Measurements from ENCODE around the gene WIPI1.
"Not testable (repeated sequence)": the region's sequence is repeated elsewhere in the genome, so short reads cannot be mapped to it uniquely, and the experiment has no call there.

The WIPI1 gene, protein sequence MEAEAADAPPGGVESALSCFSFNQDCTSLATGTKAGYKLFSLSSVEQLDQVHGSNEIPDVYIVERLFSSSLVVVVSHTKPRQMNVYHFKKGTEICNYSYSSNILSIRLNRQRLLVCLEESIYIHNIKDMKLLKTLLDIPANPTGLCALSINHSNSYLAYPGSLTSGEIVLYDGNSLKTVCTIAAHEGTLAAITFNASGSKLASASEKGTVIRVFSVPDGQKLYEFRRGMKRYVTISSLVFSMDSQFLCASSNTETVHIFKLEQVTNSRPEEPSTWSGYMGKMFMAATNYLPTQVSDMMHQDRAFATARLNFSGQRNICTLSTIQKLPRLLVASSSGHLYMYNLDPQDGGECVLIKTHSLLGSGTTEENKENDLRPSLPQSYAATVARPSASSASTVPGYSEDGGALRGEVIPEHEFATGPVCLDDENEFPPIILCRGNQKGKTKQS

DNA sequence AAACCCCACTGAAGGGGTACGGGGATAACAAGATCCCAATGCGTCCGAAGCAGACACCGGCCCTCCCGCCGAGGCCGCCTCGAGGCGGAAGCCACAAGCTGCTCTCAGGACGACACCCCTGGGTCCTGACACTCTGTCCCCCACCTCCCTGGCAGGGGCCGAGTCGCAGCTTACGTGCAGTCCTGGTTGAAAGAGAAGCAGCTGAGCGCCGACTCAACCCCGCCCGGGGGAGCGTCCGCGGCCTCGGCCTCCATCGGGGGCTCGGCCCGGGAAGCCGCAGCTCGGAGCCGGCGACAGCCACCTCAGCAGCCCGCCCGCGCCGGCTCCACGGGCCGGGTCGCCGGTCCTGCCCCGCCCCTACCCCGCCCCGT is at the start of gene WIPI1:
TSS of gene WIPI1 (minus strand) at position 329 of the 371 bp plus-strand sequence. CDS start at position 254, 75 bp downstream.
- no peak for DNase-seq (ENCODE audit: low read depth in 2 of 2)

DNA sequence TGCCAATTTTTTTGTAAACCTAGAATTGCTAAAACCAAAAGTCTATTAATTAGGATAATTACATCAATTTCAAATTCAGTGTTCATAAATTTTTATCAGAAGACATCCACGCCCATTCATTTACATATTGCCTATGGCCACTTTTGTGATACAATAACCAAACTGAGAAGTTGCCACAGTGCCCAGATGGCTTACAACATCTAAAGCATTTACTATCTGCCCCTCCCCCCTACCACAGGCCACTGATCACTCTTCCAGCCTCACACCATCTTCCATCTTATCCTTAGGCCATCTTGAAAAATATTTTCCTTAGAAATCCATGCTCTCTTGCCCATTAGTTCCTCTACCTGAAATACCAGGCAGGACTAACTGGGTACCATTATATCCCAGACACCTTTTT is 48.7 kb upstream of the WIPI1 start:
- no peak for DNase-seq (ENCODE audit: low read depth in 2 of 2)

DNA sequence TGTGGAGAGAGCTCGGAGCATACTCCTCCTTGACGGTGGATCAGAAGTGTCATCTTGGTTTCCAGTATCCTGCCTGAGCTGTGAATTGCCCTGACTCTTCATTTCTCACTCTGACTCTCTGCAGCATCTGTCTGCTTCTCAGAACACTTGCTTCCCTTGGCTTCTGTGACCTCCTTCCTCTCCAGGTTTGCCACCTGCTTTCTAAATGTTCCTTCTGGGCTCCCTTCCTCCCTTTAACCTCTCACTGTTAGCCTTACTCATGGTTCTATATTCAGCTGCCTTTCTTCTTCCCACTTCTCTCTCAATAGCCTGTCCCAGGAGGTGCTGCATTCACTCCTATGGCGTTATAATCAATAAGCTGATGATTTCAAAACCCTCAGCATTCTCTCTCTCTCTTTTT is 43.8 kb upstream of the WIPI1 start:
- DNase-seq (ENCODE audit: low read depth in 2 of 2), result no peak

DNA sequence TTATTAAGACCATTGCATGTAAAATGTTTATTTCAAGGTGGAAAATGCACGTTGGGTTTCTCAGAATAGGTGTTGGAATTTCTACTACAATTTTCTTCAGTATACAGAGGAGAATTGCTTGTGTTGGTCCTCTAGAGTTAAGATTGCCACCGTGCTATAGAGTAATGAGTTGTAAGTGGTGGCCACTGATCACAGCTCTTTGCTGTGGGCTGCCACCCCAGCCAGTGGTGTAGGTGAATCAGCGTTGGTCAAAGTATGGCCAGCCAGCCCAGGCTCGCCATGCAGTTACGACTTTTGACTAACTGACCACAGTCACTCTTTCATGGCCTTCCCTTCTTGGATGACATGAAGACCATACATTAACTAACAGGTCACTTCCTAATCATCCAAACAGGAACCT is 42.3 kb upstream of the WIPI1 start:
- DNase-seq (ENCODE audit: low read depth in 2 of 2), result no peak

DNA sequence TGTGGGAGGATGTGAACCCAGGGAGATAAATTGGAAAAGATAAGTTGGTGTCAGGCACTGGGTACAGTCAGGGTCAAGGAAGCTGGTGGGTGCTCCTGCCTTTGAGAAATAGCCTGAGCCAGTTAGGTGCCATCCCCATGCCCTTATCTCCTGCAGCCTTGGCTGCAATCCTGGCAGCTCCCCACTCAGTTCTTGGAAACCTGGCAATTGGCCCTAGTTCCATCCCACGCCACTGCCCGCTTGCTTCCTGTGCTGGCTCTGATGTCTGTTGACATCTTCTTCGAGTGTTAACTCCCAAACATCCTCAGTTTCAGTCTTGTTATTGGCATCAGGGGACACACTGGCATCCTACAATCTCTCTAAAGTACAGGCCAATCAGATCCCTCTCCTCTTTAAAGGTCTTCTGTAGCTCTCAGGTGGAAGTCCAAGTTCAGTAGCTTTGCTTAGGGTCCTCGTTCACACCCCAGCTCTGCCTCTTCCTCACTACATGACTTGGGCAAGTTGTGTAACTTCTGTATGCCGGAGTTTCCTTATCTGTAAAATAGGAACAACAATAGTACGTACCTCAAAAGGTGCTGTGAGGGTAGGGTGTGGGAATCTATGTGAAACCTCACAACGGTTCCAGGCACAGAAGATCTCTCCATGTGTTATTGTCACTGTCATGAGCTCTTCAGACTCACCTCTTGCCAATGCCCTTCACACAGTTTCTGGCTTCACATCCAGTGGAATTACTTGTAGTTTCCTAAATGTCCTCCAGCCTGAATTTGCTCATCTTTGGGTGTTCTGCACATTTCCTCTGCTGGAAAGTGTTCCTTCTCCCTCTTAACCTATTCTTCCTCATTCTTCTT is 41.4 kb upstream of the WIPI1 start:
- DNase-seq (ENCODE audit: low read depth in 2 of 2), result no peak

DNA sequence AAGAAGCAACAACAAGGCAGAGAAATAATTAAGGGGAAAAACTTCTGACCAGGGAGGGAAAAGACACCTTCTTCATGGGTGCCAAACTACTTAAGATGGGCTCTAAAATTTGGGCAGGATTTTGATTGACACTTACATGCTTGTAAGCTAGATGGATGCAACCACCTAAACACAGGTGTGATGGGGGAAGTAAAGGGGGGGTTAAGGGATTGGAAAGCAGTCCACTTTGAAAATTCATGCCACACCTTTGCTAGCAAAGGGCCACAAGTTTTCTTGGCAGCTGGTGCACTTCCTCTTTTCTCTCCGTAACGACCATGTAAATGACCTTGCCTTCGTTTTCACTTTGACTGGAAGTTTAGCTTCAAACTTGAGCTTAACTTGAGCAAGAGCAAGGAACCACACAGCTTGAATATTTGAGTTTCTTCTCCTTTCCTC is 40.6 kb upstream of the WIPI1 start:
- DNase-seq (ENCODE audit: low read depth in 2 of 2), result no peak

DNA sequence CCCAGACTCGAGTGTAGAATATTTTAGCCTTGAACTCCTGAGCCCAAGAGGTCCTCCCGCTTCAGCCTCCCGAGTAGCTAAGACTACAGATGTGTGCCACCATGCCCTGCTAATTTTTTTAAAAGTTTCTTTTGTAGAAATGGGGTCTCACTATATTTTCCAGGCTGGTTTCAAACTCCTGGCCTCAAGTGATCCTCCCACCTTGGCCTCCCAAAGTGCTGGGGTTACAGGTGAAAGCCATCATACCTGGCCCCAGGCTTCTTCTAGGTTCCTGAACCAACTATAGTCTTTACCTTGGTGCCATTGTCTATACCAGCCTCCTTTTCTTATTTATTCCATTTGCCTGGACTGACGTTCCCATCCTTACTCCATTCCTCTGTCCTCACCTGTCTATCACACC is 37.8 kb upstream of the WIPI1 start:
- DNase-seq (ENCODE audit: low read depth in 2 of 2), result no peak

DNA sequence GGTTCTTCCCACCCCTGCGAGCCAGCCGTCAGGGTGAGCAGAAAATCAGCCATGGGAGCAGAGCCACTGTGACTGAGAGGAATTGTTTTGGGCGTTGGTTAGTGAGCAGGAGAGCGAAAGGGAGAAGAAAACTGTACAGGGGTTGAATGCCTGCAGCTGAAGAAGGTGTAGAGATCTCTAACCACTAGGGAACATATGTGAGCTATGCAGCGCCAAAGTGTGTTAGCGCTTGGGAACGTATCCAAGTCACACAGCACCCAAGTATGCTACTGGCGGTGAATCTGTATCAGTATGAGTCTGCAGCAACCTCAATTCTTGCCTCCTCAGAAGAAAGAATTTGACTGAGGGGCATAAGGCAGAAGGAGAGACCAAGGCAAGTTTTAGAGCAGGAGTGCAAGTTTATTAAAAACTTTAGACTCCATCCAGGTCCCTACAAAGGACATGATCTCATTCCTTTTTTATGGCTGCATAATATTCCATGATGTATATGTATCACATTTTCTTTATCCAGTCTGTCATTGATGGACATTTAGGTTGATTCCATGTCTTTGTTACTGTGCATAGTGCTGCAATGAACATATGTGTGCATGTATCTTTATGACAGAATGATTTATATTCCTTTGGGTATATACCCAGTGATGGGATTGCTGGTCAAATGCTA is 35.2 kb upstream of the WIPI1 start:
- not testable (repeated sequence) for DNase-seq (ENCODE audit: low read depth in 2 of 2)

DNA sequence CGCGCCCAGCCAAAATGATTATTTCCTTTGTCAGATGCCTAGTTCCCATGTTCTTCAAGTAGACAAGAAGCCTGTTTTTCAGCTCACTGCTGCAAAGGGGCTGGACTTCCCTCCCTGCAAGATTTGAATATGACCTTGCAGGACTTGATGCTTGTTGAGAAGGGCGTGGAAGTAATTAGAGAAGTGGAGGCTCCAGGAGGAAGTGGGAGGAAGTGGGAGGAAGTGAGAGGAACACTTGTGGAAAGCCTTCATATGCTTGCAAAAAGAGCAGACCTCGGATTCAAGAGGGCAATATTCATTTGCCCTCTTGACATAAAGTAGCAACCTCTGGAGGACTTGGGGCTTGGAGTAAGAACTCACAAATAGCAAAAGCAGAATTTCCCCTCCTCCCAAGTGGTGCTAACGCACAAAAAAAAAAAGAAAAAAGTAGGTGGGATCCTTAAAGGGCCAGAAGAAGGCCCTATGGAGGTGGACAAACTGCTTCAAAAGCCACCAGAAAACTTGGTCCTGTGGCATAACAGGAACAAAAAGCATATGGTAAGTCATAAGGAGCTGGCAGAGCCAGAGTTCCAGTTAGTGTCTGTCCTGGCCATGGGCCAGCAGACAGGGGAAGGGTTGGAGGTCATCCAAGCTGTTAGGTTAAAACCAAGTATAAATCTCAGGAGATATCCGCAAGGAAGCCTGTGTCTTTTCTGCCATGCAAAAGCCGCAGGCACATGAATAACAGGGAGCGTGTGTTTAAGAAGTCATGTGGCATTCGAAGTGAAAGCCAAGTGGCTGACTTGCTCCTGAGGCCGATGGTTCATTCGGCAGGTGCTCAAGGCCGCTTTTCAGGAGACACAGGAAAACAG is 34.3 kb upstream of the WIPI1 start:
- no peak for DNase-seq (ENCODE audit: low read depth in 2 of 2)

DNA sequence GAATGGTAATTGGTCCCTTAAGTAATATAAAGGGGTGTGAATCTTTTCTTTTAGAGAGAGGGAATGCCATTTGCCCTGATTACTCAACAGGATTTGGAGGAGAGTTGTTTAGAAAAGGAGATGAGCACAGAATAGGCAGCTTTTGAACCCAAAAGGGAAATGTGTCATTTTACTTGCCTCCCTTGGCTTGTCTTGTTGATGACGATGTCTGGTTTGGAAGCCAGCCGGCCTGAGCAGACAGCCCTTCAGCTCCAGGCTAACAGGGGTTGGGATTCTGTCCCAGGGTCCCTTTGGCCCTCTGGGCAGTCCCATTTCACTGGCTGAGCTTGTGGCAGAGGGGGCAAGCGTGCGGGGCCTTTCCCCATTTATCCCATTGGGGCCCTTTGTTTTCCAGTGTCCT is 32.6 kb upstream of the WIPI1 start:
- DNase-seq (ENCODE audit: low read depth in 2 of 2), result no peak

DNA sequence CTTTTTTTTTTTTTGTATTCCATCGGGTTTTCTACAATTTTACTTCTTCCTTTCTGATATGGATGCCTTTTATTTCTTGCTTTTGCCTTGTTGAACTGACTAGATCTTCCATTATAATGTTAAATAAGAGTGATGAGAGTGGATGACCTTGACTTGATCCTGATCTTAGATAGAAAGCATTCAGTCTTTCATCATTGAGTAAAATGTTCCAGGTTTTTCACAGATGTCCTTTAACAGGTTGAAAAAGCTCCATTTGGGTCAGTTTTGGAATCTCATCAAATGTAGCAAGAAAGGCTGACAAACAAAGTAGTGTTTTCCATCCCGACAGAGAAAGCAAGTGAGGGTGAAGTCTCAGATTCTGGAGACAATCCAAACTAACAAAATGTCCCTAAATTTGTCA is 27.2 kb upstream of the WIPI1 start:
- no peak for DNase-seq (ENCODE audit: low read depth in 2 of 2)

DNA sequence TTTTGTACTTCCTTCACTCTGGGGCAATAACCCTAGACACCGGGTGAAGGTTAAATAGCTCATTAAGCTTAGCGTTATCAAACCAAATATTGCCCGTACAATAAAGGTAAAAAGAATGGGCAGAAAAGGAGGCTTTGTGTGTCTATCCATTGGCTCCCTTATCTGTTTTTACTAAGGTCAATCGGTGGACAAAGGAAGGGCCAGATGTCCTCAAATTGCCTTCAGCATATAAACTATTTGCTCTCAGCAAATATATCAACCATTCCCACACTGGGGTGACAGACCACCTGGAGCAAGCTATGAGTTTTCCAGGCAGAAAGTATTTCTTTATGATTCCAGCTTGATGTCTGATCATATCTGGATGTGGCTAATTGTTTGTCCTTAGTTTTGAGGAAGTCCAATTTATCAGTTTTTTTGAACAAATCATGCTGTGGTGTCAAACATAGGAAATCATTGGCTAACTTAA is 25.3 kb upstream of the WIPI1 start:
- no peak for DNase-seq (ENCODE audit: low read depth in 2 of 2)

DNA sequence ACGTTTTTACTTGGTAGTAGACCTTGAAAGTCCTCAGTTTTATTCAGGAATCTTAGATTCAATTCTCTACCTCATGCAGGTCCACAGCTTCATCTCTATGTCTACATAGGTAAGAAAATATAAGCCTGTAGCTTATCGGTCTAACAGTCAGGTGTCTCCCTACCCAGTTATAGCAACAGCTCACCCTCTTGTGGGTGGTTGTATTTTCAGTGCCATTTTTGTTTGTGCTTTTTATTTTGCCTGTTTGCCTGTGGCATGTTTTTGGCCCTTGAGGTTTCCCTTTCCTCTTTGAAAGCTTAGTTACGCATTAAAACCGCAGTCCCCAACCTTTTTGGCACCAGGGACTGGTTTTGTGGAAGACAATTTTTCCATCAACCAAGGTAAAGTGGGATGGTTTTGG is 23.6 kb upstream of the WIPI1 start:
- DNase-seq (ENCODE audit: low read depth in 2 of 2), result no peak

DNA sequence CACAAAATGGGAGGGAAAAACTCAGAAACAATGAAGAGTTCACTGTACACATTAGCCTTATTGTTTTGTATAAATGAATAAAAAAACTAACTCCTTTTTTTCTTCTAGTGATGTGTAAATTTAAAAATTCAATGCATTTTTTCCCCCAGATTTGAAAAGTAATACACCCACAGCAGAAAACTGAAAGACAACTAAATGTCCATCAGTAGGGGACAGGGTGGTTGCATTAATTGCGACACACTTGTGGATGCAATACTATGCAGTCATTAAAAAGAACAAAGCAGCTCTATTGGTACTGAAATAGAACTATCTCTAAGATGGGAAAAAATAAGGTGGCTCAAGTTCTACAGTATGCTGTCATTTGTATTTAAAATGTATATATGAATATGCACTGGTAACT is 13.7 kb upstream of the WIPI1 start:
- no peak for DNase-seq (ENCODE audit: low read depth in 2 of 2)

DNA sequence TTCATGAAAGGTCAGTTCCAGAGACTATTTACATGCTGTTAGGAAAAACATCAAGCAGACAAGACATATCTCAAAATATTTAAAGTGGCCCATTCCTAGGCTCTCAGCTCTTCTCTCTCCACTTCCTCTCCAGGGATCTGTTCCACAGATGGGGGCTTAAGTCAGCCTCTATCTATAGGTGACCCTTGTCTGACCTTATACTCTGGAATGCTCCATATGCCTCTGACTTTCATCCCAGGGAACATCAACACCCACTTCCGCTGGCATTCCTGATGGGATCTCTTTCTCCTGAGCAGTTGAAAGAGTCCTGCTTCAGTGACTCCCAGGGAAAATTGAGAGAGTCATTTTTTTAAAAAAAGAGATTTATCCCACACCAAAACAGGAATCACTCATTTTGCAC is 11.5 kb upstream of the WIPI1 start:
- DNase-seq (ENCODE audit: low read depth in 2 of 2), result no peak

DNA sequence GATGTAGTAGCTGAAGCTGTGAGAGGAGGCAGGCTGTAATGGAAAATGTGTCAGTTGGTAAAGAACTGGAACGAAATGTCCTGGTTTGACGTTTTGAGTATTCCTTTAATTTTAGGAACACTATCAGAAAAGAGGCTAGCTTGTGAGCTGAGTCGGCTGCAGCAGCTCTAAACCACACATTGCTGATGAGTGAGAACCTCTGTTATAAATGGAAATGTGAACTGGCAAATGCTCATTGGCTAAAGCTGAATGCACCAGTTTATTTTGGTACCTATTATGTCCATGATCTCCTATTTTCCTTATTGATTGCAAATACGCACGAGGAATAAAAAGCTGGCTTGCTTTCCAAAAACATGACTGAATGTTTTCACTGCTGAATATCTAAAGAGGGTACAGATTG is 11.0 kb upstream of the WIPI1 start:
- no peak for DNase-seq (ENCODE audit: low read depth in 2 of 2)

DNA sequence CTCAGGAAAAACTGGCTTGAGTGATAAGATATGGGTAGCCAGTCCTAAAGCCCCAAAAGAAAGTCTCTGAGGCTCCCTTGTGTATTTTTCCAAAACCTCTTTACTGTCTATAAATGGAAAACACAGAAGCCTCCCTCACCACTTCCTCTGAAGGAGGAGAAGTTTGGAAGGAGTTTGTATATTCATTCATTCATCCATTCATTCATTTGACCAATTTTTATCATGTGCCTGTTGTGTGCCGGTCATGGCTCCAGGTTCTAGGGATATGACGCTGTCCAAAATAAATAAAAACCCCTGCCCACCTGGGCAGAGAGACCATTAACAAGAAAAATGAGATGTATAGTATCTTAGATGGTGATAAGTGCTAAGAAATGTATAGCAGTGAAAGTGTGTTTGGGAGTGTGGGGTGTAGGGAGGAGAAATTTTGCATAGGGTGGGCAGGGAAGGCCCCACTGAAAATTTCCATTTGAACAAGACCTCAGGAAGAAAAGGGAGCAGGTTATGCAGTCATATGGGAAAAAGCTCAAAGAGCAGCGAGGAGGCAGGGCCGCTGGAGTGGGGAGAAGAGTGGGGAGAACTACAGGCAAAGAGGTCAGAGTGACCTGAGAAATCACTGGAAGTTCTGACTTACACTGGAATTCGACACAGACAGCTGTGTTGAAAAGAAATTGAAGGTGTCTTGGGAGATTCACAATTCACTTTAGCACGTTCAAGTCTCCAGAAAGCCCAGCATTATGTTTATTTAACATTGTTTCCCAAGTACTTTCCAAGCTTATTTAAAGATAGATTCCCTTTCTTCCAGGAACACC is 6.1 kb upstream of the WIPI1 start:
- DNase-seq (ENCODE audit: low read depth in 2 of 2), result no peak

DNA sequence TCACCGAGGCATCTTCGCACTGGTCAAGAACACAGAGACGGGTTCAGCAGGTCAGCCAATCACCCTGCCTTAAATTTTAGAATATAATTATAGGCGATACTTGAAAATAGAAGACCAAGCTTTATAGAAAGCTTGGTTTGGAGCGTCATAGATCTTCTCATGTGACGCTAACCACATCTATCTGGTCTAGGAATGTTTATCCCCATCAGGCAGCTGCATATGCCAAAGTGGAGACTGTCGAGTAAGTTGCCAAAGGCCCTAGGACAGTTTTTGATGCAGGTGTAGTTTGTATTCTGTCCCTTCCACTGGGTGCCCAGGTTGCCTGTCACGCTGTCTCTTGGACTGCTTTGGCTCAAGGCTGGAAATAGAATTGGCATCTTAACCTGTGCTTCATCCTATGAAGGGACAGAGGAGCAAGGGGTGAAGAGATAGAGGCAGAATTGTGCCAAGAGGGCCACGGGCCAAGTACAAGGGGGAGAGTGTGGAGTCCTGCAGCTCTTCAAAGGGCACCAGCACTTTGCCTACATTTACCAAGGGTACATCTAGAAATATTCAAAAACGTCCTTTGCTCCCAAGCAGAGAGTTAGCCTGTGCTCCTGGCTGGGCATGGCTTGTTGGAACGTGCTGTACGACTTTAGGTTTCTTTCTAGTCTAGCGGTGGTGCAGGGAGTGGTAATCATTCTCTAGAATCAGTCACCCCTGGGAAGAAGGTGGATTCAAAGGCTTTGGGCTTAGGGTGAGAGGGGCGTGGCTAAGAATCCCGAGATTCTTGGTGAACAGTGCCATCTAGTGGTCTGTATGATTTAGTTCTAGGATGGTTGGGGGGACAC is 5.3 kb upstream of the WIPI1 start:
- peak; percentile 21 to 36 for DNase-seq (ENCODE audit: low read depth in 2 of 2)

DNA sequence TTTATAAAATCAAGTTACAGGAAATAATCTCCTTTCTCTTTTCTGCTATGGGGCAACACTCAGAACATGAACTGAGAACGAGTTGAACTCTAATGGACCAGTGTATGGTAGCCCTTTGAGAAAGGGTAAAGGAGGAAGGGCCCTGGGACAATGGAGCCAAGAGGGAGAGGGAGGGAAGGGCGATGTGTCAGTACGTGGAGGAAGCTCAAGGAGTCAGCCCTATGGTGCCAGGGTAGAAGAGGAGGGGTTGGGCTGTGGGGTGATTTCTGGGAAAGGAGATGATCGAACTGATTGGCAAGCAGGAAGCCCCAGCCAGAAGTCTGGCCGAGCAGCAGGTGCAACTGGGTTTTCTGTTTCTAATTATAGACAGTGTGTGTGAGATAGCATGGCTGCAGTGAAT is 4.3 kb upstream of the WIPI1 start:
- DNase-seq (ENCODE audit: low read depth in 2 of 2), result no peak

DNA sequence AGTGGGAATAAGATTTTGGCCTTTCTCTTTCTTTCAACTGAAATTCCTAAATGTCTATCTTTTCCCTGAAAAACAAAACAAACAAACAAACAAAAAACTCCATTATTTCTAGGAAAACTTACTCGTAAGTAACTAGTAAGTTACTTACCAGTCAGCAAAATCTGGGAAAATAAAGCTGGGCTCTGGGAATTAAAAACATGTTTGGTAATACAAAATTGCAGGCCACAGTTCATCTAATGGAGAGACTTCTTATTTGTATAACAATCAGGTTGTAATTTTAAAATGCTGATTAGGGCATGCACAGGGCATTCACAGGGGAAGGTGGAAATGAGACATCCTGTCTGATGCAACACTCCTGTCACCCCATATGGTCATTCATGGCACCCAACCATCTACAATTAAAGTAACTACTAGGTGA is 3.8 kb upstream of the WIPI1 start:
- no peak for DNase-seq (ENCODE audit: low read depth in 2 of 2)
